NCI-H2029 (cell line): ENCODE data around the gene FHIT.

Experiments used
- DNase-seq: peaks from one replicate; lab custom pipeline; 2025; lab: John Stamatoyannopoulos, UW

FHIT gene

GRCh38 chr3:60629816-60630215 lies 621.4 kb downstream of the FHIT start:
- DNase-seq: no peak

- DNase-seq: no peak
Observed at GRCh38 chr3:60622349-60622748, 628.9 kb downstream of the FHIT start.

- DNase-seq: no peak
Observed at GRCh38 chr3:60617188-60617587, 634.1 kb downstream of the FHIT start.

GRCh38 chr3:60613769-60614303 lies 637.4 kb downstream of the FHIT start:
- no peak for DNase-seq

- peak; percentile 8 for DNase-seq
Observed at GRCh38 chr3:60610441-60611112, 640.7 kb downstream of the FHIT start.

GRCh38 chr3:60609446-60609845 lies 641.8 kb downstream of the FHIT start:
- DNase-seq: no peak

GRCh38 chr3:60603860-60604259 lies 647.4 kb downstream of the FHIT start:
- DNase-seq: no peak

- DNase-seq: no peak
Observed at GRCh38 chr3:60600848-60601247, 650.4 kb downstream of the FHIT start.

GRCh38 chr3:60599586-60599985 lies 651.7 kb downstream of the FHIT start:
- DNase-seq: no peak

- DNase-seq: no peak
Observed at GRCh38 chr3:60598671-60599070, 652.6 kb downstream of the FHIT start.

GRCh38 chr3:60594025-60594424 lies 657.2 kb downstream of the FHIT start:
- no peak for DNase-seq

GRCh38 chr3:60591267-60591666 lies 660.0 kb downstream of the FHIT start:
- DNase-seq: no peak

GRCh38 chr3:60588806-60589205 lies 662.4 kb downstream of the FHIT start:
- no peak for DNase-seq

- no peak for DNase-seq
Observed at GRCh38 chr3:60585918-60586317, 665.3 kb downstream of the FHIT start.

GRCh38 chr3:60584250-60584649 lies 667.0 kb downstream of the FHIT start:
- DNase-seq: no peak

- DNase-seq: no peak
Observed at GRCh38 chr3:60582288-60582687, 669.0 kb downstream of the FHIT start.

- no peak for DNase-seq
Observed at GRCh38 chr3:60580809-60581208, 670.4 kb downstream of the FHIT start.

- DNase-seq: no peak
Observed at GRCh38 chr3:60579734-60580133, 671.5 kb downstream of the FHIT start.

- DNase-seq: no peak
Observed at GRCh38 chr3:60578936-60579335, 672.3 kb downstream of the FHIT start.

GRCh38 chr3:60577601-60578000 lies 673.7 kb downstream of the FHIT start:
- DNase-seq: no peak

GRCh38 chr3:60575718-60576272 lies 675.5 kb downstream of the FHIT start:
- DNase-seq: no peak

GRCh38 chr3:60574046-60574769 lies 677.0 kb downstream of the FHIT start:
- no peak for DNase-seq

GRCh38 chr3:60573494-60573893 lies 677.8 kb downstream of the FHIT start:
- DNase-seq: no peak
